Measurements from ENCODE around the gene PRND. TPM values are rescaled to one million over a fixed set of nuclear protein-coding genes. Genes with fewer than 3 reads are reported as not detected.

PRND gene
- polyA plus RNA-seq, 2 of the 4 experiments (the other 2 are of a cell fraction) = not detected

DNA sequence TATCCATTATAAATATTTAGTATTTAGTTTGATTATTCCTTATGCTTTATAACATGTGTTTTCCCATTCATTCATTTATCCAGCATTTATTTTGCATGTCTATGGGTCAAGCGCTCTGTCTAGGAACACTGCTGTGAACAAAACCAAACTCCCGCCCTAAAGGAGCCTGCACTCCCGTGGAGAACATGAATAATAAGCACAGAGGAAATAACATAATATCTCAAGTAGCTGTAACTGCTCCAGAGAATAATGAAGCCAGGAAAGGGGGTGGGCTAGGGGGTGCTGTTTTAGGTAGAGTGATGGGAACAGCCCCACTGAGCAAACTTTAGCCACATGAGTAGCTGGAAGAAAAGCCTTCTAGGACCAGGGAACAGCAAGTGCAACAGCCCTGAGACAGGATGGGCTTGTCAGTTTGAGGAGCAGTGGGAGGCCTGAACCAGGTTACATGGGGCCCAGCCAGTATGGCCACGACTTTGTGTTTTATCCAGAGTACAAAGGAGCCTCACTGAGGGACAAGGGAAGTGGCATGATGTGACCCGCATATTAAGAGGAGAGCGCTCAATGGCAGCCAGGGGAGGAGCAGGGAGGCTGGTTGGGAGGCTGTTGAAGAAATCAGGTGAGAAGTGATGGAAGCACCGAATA lies 24.4 kb upstream of the PRND start:
- H3K4me1 ChIP-seq = peaks cover 1% of the 10 kb centered on the region; the same call in 2 of the 3 replicates
- H3K9me3 ChIP-seq = no peaks in the 10 kb centered on the region
- WGBS (ENCODE audit: missing lambda C conversion rate) = 89% methylated on average over 7 of the region's 7 CpGs
- ChIA-PET POLR2A (no interaction called here), CTCF (interaction anchor here (0.6 to 2.5 kb wide), 10 partner anchors 12 to 870 kb away, joined by 3 to 11 read pairs (median 4); no protein-coding TSS in a partner anchor)
- H3K4me2 ChIP-seq = no peak overlapping the region
- no peak for FAIRE-seq
- TF ChIP-seq, protein P1, sequence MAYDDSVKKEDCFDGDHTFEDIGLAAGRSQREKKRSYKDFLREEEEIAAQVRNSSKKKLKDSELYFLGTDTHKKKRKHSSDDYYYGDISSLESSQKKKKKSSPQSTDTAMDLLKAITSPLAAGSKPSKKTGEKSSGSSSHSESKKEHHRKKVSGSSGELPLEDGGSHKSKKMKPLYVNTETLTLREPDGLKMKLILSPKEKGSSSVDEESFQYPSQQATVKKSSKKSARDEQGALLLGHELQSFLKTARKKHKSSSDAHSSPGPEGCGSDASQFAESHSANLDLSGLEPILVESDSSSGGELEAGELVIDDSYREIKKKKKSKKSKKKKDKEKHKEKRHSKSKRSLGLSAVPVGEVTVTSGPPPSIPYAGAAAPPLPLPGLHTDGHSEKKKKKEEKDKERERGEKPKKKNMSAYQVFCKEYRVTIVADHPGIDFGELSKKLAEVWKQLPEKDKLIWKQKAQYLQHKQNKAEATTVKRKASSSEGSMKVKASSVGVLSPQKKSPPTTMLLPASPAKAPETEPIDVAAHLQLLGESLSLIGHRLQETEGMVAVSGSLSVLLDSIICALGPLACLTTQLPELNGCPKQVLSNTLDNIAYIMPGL (CRISPR knock-in tag; IDR thresholded peaks at IDR 0.05; ENCODE audit: borderline replicate concordance) = no peak
- TF ChIP-seq ESRRA (IDR thresholded peaks at IDR 0.05; ENCODE audit: borderline replicate concordance, low read length) = no peak
- no peak for TF ChIP-seq RAD21 (conservative IDR thresholded peaks at IDR 0.05 in 1 of 2, IDR thresholded peaks at IDR 0.05 in 1 of 2)
- TF ChIP-seq, protein P2, sequence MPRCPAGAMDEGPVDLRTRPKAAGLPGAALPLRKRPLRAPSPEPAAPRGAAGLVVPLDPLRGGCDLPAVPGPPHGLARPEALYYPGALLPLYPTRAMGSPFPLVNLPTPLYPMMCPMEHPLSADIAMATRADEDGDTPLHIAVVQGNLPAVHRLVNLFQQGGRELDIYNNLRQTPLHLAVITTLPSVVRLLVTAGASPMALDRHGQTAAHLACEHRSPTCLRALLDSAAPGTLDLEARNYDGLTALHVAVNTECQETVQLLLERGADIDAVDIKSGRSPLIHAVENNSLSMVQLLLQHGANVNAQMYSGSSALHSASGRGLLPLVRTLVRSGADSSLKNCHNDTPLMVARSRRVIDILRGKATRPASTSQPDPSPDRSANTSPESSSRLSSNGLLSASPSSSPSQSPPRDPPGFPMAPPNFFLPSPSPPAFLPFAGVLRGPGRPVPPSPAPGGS (IDR thresholded peaks at IDR 0.05) = no peak
- TF ChIP-seq ZNF302 (CRISPR knock-in tag; IDR thresholded peaks at IDR 0.05) = no peak
- TF ChIP-seq, protein P3, sequence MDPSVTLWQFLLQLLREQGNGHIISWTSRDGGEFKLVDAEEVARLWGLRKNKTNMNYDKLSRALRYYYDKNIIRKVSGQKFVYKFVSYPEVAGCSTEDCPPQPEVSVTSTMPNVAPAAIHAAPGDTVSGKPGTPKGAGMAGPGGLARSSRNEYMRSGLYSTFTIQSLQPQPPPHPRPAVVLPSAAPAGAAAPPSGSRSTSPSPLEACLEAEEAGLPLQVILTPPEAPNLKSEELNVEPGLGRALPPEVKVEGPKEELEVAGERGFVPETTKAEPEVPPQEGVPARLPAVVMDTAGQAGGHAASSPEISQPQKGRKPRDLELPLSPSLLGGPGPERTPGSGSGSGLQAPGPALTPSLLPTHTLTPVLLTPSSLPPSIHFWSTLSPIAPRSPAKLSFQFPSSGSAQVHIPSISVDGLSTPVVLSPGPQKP (IDR thresholded peaks at IDR 0.05; ENCODE audit: low read depth, low read length) = no peak
- no peak for DNase-seq (ENCODE audit: low read depth in 1 of 2, low spot score in 1 of 2)
- H3K27ac ChIP-seq = no peak overlapping the region
- ATAC-seq = no peak
- H3K4me3 ChIP-seq = no peak overlapping the region

DNA sequence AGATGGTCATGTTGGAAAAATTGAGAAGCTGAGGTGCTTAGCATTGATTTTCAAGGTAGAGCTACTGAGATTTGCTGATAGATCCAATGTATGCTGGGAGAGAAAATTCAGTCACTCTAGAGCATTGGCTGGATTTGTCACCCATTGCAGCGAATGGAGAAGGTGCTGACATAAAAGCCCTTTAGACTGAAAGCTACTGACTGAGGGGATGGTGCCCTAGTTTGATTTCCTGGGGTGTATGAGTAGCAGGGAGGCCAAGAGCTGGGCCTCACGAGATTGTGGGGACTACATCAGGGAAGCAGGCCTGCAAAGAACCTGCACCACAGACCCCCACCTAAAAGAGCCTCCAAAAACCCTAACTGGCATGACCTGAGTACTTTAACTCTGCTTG lies 23.9 kb upstream of the PRND start:
- Histone ChIP-seq H3K4me3 (no peak overlapping the region), H3K4me2 (no peak overlapping the region), H3K4me1 (no peaks in the 10 kb centered on the region), H3K27ac (no peak overlapping the region), H3K9me3 (no peaks in the 10 kb centered on the region)
- POLR2A ChIA-PET = no interaction called here
- no peak for ATAC-seq
- no peak for DNase-seq (ENCODE audit: low read depth in 1 of 2, low spot score in 1 of 2)
- 90% methylated on average over 2 of the region's 2 CpGs for WGBS (ENCODE audit: missing lambda C conversion rate)
- TF ChIP-seq, protein P1 (CRISPR knock-in tag; IDR thresholded peaks at IDR 0.05; ENCODE audit: borderline replicate concordance) = no peak
- FAIRE-seq = no peak
- CTCF ChIA-PET = interaction anchor here (0.6 to 2.5 kb wide), 9 partner anchors 13 to 870 kb away, joined by 3 to 11 read pairs (median 4); no protein-coding TSS in a partner anchor

DNA sequence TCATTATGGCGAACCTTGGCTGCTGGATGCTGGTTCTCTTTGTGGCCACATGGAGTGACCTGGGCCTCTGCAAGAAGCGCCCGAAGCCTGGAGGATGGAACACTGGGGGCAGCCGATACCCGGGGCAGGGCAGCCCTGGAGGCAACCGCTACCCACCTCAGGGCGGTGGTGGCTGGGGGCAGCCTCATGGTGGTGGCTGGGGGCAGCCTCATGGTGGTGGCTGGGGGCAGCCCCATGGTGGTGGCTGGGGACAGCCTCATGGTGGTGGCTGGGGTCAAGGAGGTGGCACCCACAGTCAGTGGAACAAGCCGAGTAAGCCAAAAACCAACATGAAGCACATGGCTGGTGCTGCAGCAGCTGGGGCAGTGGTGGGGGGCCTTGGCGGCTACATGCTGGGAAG lies 22.5 kb upstream of the PRND start:
- POLR2A ChIA-PET = no interaction called here
- ATAC-seq (no peak), DNase-seq (ENCODE audit: low read depth in 1 of 2, low spot score in 1 of 2) (no peak), FAIRE-seq (no peak)
- CTCF ChIA-PET = interaction anchor here (1.4 kb wide), 1 partner anchor 86 kb away, joined by 4 read pairs; no protein-coding TSS in a partner anchor
- peaks cover 9% of the 10 kb centered on the region for H3K4me1 ChIP-seq
- 97% methylated on average over 8 of the region's 9 CpGs for WGBS (ENCODE audit: missing lambda C conversion rate)
- H3K4me3 ChIP-seq = no peak overlapping the region
- no peak overlapping the region for H3K27ac ChIP-seq
- no peak overlapping the region for H3K4me2 ChIP-seq
- TF ChIP-seq NPAS2 (CRISPR knock-in tag; IDR thresholded peaks at IDR 0.05; ENCODE audit: borderline replicate concordance) = no peak
- no peak for TF ChIP-seq FOXS1 (CRISPR knock-in tag; IDR thresholded peaks at IDR 0.05)
- no peak for TF ChIP-seq SREBF2 (IDR thresholded peaks at IDR 0.05)
- TF ChIP-seq CHD4 (IDR thresholded peaks at IDR 0.05; ENCODE audit: borderline replicate concordance) = no peak
- TF ChIP-seq, protein P2 (IDR thresholded peaks at IDR 0.05) = no peak
- TF ChIP-seq, protein P4, sequence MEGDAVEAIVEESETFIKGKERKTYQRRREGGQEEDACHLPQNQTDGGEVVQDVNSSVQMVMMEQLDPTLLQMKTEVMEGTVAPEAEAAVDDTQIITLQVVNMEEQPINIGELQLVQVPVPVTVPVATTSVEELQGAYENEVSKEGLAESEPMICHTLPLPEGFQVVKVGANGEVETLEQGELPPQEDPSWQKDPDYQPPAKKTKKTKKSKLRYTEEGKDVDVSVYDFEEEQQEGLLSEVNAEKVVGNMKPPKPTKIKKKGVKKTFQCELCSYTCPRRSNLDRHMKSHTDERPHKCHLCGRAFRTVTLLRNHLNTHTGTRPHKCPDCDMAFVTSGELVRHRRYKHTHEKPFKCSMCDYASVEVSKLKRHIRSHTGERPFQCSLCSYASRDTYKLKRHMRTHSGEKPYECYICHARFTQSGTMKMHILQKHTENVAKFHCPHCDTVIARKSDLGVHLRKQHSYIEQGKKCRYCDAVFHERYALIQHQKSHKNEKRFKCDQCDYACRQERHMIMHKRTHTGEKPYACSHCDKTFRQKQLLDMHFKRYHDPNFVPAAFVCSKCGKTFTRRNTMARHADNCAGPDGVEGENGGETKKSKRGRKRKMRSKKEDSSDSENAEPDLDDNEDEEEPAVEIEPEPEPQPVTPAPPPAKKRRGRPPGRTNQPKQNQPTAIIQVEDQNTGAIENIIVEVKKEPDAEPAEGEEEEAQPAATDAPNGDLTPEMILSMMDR (IDR thresholded peaks at IDR 0.05) = no peak
- no peak for TF ChIP-seq ZC3H11A (IDR thresholded peaks at IDR 0.05)
- no peak for TF ChIP-seq POLR2AphosphoS2 (conservative IDR thresholded peaks at IDR 0.05; ENCODE audit: low read length)
- TF ChIP-seq RARB (CRISPR knock-in tag; IDR thresholded peaks at IDR 0.05) = no peak
- TF ChIP-seq CBX8 (IDR thresholded peaks at IDR 0.05) = no peak
- no peak for TF ChIP-seq FOSB (CRISPR knock-in tag; IDR thresholded peaks at IDR 0.05)
- H3K9me3 ChIP-seq = no peaks in the 10 kb centered on the region

Measured in A549 (cell line).